Measurements from ENCODE around the gene ENC1.

Gene ENC1

GRCh38 chr5:74603376-74603775 is 37.2 kb downstream of the ENC1 start:
- DNase-seq = no peak

- DNase-seq = no peak
Observed at GRCh38 chr5:74599148-74599547, 41.4 kb downstream of the ENC1 start.

DNA sequence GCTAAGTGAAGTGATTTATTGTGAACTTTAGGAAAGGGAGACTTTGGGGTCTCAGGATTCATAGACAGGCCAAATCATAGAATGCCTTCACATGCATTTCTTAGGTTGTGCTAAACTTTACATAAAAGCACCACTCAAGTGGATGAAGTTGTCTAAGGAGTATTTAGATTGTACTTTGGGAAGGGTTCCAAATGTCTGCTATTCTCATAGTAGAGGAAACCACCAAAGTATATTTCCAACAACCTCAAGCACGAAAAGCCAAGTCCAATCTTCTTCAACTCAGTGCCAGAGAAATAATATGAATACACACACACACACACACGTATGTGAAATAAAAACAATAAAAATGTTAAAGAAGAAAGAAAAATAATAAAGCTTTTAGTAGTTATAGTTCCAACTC is 41.8 kb downstream of the ENC1 start:
- no peak for DNase-seq

- no peak for DNase-seq
Observed at GRCh38 chr5:74596927-74597326, 43.6 kb downstream of the ENC1 start.

DNA sequence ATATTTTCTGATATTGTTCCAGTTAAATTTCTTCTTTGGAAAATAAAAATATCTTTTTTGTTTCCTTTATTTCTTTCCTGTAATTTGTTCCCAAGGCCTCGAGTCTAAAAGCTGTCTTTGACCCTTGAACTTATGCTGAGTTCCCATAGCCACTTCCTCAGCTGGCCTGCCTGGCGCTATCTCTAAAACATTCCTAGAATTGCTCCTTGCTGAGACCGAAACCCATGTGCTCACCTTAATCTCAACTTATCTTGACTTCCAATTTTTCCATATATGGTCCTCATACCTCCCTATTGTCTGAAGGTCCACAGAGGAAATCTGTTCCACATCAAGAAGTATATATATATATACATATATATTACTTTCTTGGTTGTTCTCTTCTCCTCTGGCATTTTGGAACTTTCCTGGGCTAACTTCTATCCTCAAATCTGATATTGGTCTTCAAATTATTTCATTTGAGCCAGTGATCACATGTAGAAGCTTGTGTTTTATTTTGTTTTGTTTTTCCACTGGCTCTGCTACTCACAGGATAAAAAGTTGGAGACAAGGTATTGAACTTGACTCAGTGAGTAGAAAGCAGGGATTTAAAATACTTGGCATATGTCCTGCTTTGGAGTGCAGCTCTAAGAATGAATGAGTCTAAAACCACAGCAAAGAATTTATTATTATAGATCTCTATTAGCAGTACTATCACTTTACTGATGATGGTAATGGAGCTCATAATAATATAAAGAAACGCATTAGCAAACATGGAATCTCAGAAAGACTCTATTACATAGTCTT is 45.2 kb downstream of the ENC1 start:
- no peak for DNase-seq

DNA sequence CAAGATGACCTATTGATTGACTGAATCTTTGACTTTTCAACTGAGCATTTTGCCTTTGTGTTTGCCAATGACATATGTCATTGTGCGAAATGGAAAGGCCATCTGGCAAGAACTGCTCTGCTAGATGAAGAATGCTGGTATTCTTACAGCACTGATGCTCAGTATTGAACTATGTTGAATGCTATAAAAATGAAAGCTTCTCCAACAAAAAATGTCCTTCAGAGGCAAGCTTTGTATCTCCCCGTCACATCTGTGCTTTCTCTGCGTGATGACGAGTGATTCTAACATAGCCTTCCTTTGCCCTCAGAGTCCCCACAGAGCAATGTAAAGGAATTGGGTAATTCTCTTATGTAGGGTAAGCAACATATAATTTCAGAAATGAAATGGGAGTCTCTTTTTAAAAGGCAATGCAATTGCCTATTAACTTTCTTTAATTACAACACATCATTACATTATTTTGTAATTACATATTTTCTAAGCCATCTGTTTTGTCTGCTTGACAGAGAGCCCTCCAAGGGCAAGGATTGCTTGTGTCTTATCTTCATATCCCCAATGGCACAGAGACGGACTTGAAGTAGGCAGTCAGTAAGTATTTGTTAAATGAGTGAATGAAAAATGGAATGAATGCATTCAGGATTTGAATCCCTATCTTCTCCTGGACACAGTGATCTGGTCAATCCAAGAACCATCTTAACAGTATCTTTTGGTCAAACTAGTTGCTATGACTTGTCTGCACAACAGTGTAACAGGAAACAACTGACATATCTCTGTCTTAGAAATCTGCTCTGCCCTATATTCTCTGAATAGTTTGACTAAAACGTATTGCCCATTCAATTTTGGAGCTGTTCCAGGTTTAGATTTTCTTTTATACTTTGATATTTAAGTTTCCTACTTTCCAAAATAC is 46.1 kb downstream of the ENC1 start:
- DNase-seq = no peak

DNA sequence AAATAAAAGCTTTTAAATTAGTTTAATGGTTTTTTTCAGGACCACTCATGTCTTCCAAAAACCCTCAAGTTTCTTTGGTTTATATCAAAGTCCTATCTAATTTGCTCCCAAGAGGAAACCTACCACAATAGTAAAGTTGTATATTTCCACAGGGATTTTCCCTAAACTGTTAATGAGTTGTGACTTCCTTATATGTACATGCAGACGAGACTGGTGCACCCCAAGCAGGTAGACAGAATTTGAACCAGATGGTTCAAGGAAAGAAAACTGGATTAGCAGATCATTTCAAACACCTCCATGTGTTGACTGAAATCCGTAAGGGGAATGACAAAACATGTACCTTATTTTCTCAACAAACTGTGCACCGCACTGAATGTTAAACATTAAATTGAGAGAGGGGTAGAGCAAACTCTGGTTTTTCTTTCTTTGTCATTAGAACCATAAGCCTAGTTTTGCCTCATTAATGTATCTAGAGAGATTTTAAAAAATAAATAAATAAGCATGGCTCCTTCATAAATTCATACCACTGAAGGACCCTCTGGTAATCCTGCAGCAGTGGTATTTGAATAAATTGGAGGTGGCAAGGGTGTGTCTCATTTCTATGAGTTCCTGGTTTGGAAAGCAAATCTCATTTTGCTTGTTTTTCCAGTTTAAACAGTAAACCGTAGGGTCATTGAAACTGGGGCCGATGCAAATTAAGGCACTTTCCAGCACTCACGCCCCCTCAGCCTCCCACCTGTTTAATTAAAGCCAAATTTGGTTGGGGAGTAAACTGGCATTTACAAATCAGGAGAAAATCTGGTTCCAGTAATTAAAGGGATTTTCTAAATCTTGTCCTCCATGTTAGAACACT is 51.1 kb downstream of the ENC1 start:
- DNase-seq = no peak

GRCh38 chr5:74588415-74588814 is 52.1 kb downstream of the ENC1 start:
- no peak for DNase-seq

DNA sequence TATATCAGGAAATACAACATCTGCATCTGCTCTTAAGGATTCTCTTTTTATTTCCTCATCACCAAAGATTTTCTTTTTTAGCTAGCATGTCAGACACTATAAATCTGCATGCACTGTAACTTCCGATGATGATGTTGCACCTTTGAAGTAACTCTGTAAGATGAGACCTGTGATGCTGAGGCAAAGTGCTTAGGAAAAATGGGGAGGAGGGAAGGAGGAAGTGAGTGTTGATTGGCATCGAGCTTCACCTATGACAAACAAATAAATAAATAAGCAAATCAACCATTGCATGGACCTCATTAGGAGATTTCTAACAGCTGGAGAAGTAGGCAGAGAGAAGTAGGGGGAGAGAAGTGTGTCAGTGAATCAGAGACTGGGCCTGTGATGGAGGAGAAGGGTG is 52.6 kb downstream of the ENC1 start:
- DNase-seq = no peak

GRCh38 chr5:74587300-74587699 is 53.2 kb downstream of the ENC1 start:
- DNase-seq = no peak

DNA sequence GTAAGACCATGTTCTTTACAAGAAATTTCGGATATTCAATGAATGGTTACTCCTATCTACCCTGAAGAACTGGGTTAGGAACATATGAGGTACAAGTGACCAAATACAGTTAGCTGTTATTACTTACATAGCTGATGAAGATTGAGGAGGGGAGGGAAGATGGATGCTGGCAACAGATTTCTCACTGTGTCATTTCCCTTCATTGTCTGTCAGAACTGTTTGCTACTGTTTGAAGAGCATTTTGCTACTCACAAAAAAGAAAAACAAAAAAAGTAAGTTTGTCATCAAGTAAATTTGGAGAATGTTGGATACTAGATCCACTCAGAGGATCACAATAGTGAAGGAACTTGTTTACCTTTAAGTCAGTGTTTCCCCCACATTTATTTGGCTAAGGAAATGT is 53.7 kb downstream of the ENC1 start:
- DNase-seq = no peak

DNA sequence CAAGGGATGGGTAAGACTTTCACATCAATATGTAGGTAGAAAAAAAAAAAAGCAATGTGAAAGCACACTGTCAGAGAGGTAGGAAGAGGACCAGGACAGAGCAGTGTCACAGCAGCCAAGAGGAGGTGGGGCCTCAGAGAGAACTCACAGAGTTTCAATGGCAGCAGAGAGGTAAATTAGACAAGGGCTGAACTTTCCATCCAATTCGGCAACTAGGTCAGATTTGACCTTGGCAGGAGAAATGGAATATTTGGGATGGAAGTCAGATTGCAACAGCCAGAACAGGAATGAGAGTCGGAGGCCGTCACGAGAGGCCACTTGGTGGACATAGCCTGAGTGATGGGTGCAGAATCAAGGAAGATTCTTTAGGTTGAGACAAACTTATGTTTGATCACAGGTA is 57.7 kb downstream of the ENC1 start:
- DNase-seq = no peak

- no peak for DNase-seq
Observed at GRCh38 chr5:74581988-74582365, 58.6 kb downstream of the ENC1 start.

DNA sequence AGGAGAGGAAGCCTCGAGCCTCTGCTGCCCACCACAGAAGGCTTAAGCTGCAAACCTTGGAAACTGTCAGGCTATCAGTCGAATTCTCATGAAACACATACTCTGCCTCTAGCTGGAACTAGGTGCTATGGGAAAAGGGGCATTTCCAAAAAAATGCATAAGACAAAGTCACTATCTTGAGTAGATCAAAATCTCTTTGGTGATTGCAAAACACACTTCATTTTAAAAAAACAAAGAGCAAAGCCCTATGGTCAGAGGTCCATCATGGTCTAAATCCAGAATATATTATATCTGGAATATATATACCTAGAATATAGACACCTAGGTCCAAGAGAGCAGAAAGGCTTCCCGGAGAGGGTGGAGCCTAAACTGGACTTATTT is 59.8 kb downstream of the ENC1 start:
- no peak for DNase-seq

DNA sequence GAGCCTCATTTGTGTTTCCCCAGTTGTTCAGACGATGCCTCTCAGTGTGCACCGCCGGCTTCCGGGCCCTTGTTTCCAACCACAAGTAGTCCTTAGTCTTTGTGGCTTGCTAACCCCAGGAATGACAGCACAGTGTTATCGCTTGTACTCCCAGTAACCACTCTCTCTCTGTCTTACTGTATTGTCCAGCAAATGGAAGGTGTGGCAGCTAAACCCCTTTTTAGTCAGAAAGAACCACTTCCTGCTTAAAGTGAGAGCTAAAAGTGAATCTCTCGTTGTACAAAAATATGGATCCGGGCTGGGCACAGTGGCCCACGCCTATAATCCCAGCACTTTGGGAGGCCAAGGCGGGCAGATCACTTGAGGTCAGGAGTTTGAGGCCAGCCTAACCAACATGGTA is 61.3 kb downstream of the ENC1 start:
- DNase-seq = no peak

GRCh38 chr5:74578356-74579044 is 62.0 kb downstream of the ENC1 start:
- no peak for DNase-seq

Measured in NCI-H2227 treated with DMSO at 0.1 percent for 48 hours (cell line).